Astrocyte of the spinal cord (primary cell): ENCODE data around the gene NR1H2.

ENCODE experiments used
- DNase-seq: peaks from one replicate; pipeline ENCODE4 v3.0.0; 2011; ENCODE audit warnings: low read depth, low spot score
- H3K4me3 ChIP-seq: 2 replicates; pipeline ENCODE4 v1.5.1; 2011; ENCODE audit warnings: low read depth, mild to moderate bottlenecking, low read length, moderate library complexity
- CTCF ChIP-seq: IDR thresholded peaks from 2 replicates; pipeline ENCODE4 v1.5.1; 2012; ENCODE audit warnings: low read depth, mild to moderate bottlenecking, low read length, inconsistent platforms
- in situ Hi-C: cut with HindIII; loops from 2 replicates; pipeline ENCODE4 v1.10.0; 2017; ENCODE audit warnings: low sequenced_read_pairs

Gene NR1H2

GRCh38 chr19:50432221-50433028 is 56.2 kb downstream of the NR1H2 start, which contains the start of gene MYBPC2:
MYBPC2 (plus strand) TSS chr19:50432892; CDS start chr19:50432954, 62 bp downstream.
- DNase-seq = peak; percentile 10
- TF ChIP-seq CTCF = no peak
- in situ Hi-C loops = no loop called here
- peak within 1 kb of the TSS; percentile 49 for H3K4me3 ChIP-seq
